ENCODE results near the gene NCBP2. TPM values are rescaled to one million over a fixed set of nuclear protein-coding genes. Genes with fewer than 3 reads are reported as not detected.

The NCBP2 gene
- total RNA-seq, 1 experiment from 2014 or later: 48.1 TPM

GRCh38 chr3:196970547-196971093 lies 28.3 kb upstream of the NCBP2 start:
- no peak for DNase-seq
- Histone ChIP-seq H3K9me3 (no peaks in the 10 kb centered on the region), H3K36me3 (peaks cover 5% of the 10 kb centered on the region), H3K4me3 (no peak overlapping the region), H3K27me3 (no peaks in the 10 kb centered on the region)

GRCh38 chr3:196969660-196970546 lies 27.6 kb upstream of the NCBP2 start:
- Histone ChIP-seq H3K27me3 (no peaks in the 10 kb centered on the region), H3K9me3 (no peaks in the 10 kb centered on the region), H3K36me3 (peaks cover 5% of the 10 kb centered on the region), H3K4me3 (peak overlapping the region; percentile 77)
- peak; percentile 68 for DNase-seq

- H3K36me3 ChIP-seq: peaks cover 5% of the 10 kb centered on the region
- peak; percentile 47 for DNase-seq
- peak overlapping the region; percentile 77 for H3K4me3 ChIP-seq
- H3K9me3 ChIP-seq: no peaks in the 10 kb centered on the region
- no peaks in the 10 kb centered on the region for H3K27me3 ChIP-seq
These were observed 26.9 kb upstream of the NCBP2 start for GRCh38 chr3:196969134-196969659.

DNA sequence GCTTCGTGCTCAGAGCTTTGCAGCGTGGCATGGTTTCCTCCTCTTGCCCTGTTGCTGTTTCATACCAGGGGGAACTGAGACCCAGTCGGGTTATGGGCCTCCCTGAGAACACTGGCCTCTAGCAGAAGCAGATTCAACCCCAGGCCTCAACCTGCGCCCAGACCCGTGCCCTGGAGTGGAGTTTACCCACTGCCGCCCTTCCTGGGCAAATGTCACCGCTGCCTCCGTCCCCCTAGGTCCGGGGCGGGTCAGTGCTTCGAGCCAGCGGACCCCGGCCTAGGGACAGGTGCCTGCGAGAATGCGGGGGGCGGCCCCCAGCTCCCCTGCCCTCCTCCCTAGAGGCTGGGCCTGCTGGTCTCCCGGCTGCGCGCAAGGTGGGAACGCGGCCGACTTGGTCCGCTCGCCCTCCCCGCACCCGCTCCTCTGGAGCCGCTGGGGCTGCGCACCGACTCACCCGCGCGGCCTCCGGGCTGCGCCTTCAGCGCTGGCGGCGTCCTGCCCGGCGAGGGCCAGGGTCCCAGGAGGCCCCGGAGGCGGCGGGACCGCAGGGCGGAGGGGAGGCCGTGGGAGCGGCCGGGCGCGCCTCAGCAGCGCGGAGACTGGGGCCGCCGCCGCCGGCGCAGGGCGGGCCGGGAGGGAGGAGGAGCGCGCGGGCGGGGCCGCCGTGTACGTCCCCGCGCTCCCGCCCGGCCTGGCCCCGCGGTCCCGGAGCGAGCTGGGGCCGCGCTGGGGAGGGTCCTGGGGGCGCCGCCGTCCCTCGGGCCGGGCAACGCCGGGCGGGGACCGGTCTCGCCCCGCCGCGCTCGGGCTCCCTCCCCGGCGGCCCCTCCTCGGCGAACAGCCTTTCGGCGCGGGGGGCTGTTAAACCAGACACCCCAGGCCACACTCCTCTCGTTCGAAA lies 26.2 kb upstream of the NCBP2 start, which contains the start of gene PIGZ:
Gene PIGZ (minus strand): TSS at position 601 of the 901 bp plus-strand sequence. CDS start 16,802 bp downstream, outside the sequence.
- peak; percentile 61 for DNase-seq
- H3K4me3 ChIP-seq: peak within 1 kb of the TSS; percentile 77
- H3K27me3 ChIP-seq: no peaks in the 10 kb centered on the region
- no peaks in the 10 kb centered on the region for H3K9me3 ChIP-seq
- H3K36me3 ChIP-seq: peaks cover 5% of the 10 kb centered on the region

DNA sequence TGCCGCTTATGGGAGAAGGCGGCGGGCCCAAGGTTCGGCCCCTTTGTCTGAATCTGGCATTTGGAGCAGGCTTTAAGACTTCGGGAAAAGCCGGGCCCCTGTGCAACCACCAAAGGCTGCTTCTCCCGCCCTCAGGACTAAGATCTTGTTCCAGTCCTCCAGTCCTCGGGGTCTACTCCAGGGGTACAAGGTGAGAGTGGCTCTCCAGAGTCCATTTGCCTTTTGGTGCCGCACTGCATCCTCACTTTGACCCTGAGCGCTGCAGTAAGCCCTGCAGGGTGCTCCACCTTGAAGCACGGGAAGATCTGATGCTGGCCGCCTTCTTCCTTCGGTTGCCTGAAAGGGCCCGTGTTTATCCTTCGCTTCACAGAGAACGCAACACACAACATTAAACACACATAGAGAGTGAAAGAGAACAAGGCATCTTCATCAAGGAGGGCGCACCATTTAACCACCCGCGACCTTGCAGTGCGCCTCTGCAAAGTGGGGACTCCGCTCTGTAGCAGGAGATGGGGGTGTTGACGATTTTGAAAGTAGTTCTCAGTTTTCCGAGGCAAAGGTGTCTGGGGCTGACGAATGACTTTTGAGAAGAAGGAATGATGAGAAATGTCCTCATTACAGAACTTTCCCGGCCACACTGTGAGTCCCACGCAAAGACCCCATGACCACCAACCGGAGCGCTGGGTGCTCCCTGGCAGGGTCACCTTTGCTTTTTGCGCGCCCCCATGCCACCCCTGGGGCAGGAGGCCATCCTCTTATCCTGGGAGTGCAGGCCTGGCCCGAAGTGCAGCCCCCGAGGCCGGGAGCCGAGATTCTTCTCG lies 25.3 kb upstream of the NCBP2 start:
- no peaks in the 10 kb centered on the region for H3K27me3 ChIP-seq
- peak overlapping the region; percentile 58 for H3K4me3 ChIP-seq
- H3K36me3 ChIP-seq: peaks cover 5% of the 10 kb centered on the region
- DNase-seq: no peak
- no peaks in the 10 kb centered on the region for H3K9me3 ChIP-seq

DNA sequence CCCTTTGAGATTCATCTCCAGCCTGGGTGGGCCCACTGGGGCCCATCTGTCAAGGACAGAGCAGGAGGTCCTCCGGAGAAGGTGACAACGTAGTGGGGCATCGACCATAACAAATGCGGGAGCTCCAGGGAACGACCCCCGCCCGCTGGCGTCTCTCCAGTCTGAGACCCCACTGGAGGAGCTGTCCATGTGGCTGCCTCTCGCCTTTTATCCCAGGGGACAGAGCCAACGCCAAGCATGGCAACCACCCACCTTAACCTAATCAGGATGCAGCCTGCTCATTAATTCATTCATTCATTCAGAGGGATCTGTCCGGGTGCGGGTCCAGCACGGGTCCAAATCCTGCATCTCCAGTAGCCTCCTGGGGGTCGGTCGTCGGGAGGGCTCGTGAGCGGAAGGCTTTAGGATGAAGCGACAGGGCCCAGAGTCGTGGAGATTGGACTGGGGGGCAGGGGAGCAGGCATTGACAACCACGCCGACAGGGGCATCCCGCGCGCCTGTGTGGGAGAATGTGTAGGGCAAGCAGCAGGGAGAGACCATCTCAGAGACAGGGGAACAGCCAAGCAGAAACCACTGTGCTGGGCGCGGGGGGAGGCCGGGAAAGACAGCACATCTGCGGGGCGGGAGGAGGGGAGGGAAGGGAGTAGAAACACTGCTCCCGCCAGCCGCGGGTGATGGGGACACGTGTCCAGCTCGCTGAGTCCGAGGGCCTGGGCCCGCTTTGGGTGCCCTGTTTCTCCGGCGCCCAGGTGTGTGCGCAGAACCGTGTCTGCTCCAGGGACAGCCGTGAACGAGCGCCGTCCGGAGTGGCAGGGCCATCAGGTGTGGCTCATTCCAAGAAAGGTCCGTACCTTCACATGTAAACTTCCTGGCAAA lies 24.4 kb upstream of the NCBP2 start:
- no peak for DNase-seq
- H3K4me3 ChIP-seq: no peak overlapping the region
- H3K36me3 ChIP-seq: peaks cover 5% of the 10 kb centered on the region
- H3K9me3 ChIP-seq: no peaks in the 10 kb centered on the region
- H3K27me3 ChIP-seq: no peaks in the 10 kb centered on the region

DNA sequence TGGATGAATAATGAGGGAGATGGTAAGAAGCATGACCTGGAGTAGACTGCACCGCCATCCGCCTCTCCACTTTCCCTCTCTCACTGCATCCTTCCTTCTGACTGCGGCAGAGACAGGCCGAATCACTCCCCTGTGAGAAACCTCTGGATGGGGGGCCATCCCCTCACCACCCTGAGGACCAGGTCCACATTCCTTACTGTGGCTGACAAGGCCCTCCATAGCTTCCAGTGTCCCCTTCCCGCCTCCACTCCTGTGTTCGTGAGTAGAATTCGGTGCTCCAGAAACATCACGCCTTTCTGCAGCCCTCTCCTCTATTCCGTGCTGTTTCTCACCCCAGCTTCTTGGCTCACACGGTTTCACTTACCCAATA lies 23.5 kb upstream of the NCBP2 start:
- H3K36me3 ChIP-seq: peaks cover 2% of the 10 kb centered on the region
- H3K4me3 ChIP-seq: no peak overlapping the region
- H3K9me3 ChIP-seq: no peaks in the 10 kb centered on the region
- no peak for DNase-seq
- no peaks in the 10 kb centered on the region for H3K27me3 ChIP-seq

DNA sequence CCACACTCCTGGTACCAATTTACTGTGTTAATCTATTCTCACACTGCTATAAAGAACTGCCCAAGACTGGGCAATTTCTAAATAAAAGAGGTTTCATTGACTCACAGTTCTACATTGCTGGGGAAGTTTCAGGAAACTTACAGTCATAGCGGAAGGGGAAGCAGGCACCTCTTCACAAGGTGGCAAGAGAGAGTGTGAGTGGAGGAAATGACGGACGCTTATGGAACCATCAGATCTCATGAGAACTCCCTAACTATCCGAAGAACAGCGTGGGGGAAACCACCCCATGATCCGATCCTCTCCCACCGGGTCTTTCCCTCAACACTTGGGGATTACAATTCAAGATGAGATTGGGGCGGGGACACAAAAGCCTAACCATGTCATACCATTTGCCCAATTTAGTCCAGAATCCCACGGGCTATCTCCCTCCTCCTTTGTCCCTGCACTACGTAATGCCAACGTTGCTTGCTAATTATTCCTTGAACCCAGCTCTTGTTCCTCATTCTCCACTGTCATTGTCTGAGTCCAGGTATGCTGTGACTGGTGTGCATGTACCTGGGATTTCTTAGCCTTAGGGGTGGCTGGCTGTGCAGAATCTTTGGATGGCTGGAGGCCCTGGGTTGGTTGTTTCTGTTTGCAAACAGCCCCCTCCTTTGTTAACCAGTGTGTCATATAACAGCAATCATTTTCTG lies 22.9 kb upstream of the NCBP2 start:
- Histone ChIP-seq H3K9me3 (no peaks in the 10 kb centered on the region), H3K27me3 (no peaks in the 10 kb centered on the region), H3K36me3 (peaks cover 2% of the 10 kb centered on the region), H3K4me3 (no peak overlapping the region)
- no peak for DNase-seq

- Histone ChIP-seq H3K4me3 (no peak overlapping the region), H3K36me3 (peaks cover 2% of the 10 kb centered on the region), H3K27me3 (no peaks in the 10 kb centered on the region), H3K9me3 (no peaks in the 10 kb centered on the region)
- no peak for DNase-seq
These were observed 21.3 kb upstream of the NCBP2 start for GRCh38 chr3:196963631-196963953.

- peaks cover 2% of the 10 kb centered on the region for H3K36me3 ChIP-seq
- DNase-seq: no peak
- H3K4me3 ChIP-seq: no peak overlapping the region
- no peaks in the 10 kb centered on the region for H3K9me3 ChIP-seq
- H3K27me3 ChIP-seq: no peaks in the 10 kb centered on the region
These were observed 20.8 kb upstream of the NCBP2 start for GRCh38 chr3:196962930-196963630.

DNA sequence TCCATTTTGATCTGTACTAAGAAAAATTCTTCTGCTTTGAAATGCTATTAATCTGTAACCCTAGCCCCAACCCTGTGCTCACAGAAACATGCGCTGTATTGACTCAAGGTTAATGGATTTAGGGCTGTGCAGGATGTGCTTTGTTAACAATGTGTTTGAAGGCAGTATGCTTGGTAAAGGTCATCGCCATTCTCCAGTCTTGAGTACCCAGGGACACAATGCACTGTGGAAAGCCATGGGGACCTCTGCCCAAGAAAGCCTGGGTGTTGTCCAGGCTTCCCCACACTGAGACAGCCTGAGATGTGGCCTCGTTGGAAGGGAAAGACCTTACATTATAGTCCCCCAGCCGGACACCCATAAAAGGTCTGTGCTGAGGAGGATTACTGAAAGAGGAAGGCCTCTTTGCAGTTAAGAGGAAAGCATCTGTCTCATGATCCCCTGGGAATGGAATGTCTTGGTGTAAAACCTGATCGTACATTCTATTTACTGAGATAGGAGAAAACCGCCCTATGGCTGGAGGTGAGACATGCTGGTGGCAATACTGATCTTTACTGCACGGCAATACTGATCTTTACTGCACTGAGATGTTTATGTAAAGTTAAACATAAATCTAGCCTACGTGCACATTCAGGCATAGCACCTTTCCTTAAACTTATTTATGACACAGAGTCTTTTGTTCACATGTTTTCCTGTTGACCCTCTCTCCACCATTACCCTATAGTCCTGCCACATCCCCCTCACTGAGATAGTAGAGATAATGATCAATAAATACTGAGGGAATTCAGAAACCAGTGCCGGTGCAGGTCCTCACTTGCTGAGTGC lies 20.0 kb upstream of the NCBP2 start:
- Histone ChIP-seq H3K36me3 (peaks cover 2% of the 10 kb centered on the region), H3K9me3 (no peaks in the 10 kb centered on the region), H3K4me3 (no peak overlapping the region), H3K27me3 (no peaks in the 10 kb centered on the region)
- no peak for DNase-seq

- H3K27me3 ChIP-seq: no peaks in the 10 kb centered on the region; the same call in 1 of the 2 replicates
- H3K9me3 ChIP-seq: no peaks in the 10 kb centered on the region
- H3K36me3 ChIP-seq: no peaks in the 10 kb centered on the region
- no peak overlapping the region for H3K4me3 ChIP-seq
- no peak for DNase-seq
These were observed 12.5 kb upstream of the NCBP2 start for GRCh38 chr3:196954832-196955231.

DNA sequence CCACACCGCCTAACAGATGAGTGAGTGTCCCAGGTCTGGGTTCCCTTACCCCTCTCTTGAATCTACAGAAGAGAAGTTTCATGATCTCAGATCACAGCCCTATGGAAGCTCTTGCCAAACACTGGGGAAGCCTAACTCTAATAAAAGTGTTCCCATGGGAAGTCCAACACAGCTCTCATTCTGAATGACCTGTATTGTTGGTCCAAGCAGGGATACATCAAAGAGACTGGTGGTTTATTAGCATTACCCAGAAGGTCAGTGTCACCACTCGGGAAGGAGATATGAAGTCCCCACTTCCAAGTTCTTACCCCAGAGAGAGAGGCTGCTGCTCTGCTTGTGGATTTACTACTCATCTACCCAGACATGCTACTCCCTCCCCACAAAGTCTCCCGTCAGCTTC lies 9.0 kb upstream of the NCBP2 start:
- no peak for DNase-seq
- Histone ChIP-seq H3K9me3 (no peaks in the 10 kb centered on the region), H3K36me3 (peaks cover 3% of the 10 kb centered on the region; the same call in 1 of the 2 replicates), H3K27me3 (no peaks in the 10 kb centered on the region; the same call in 1 of the 2 replicates), H3K4me3 (no peak overlapping the region)

DNA sequence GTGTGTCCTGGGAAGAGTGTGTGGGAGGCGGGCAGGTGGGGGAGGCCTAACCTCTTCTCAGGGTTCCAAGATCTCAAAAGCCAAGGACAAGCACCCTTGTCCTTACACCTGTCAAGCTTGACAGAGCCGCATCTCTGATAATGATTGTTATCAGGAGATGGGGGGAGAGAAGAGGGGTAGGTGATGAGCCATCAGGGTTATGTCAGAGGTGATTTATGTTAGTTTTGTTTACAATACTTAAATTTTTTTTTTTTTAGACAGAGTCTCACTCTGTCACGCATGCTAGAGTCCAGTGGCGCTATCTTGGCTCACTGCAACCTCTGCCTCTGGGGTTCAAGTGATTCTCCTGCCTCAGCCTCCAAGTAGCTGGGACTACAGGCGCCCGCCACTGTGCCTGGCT lies 7.4 kb upstream of the NCBP2 start:
- no peak for DNase-seq
- Histone ChIP-seq H3K36me3 (peaks cover 9% of the 10 kb centered on the region), H3K9me3 (no peaks in the 10 kb centered on the region), H3K27me3 (no peaks in the 10 kb centered on the region), H3K4me3 (no peak overlapping the region)
